ENCODE results near the gene MCHR1. TPM values are rescaled to one million over a fixed set of nuclear protein-coding genes. Genes with fewer than 3 reads are reported as not detected.
"Not testable (repeated sequence)": the region's sequence is repeated elsewhere in the genome, so short reads cannot be mapped to it uniquely, and the experiment has no call there.

Gene MCHR1
- polyA plus RNA-seq, 4 donors, result 0.18 to 0.29 (median 0.21) TPM

- DNase-seq (ENCODE audit: low read depth in 4 of 4, low spot score in 3 of 4), result no peak
Observed at GRCh38 chr22:40685406-40685805, 6.1 kb downstream of the MCHR1 start.

GRCh38 chr22:40687706-40688105 is 8.4 kb downstream of the MCHR1 start:
- no peak for DNase-seq (ENCODE audit: low read depth in 4 of 4, low spot score in 3 of 4)

GRCh38 chr22:40690370-40690769 is 11.1 kb downstream of the MCHR1 start:
- DNase-seq (ENCODE audit: low read depth in 4 of 4, low spot score in 3 of 4), result no peak

- no peak for DNase-seq (ENCODE audit: low read depth in 4 of 4, low spot score in 3 of 4)
Observed at GRCh38 chr22:40691532-40691931, 12.2 kb downstream of the MCHR1 start.

GRCh38 chr22:40694411-40694810 is 15.1 kb downstream of the MCHR1 start:
- DNase-seq (ENCODE audit: low read depth in 4 of 4, low spot score in 3 of 4), result no peak

- DNase-seq (ENCODE audit: low read depth in 4 of 4, low spot score in 3 of 4), result no peak
Observed at GRCh38 chr22:40701274-40701673, 22.0 kb downstream of the MCHR1 start.

- DNase-seq (ENCODE audit: low read depth in 4 of 4, low spot score in 3 of 4), result no peak
Observed at GRCh38 chr22:40703174-40703573, 23.9 kb downstream of the MCHR1 start.

GRCh38 chr22:40703736-40704135 is 24.5 kb downstream of the MCHR1 start:
- DNase-seq (ENCODE audit: low read depth in 4 of 4, low spot score in 3 of 4), result no peak

- no peak for DNase-seq (ENCODE audit: low read depth in 4 of 4, low spot score in 3 of 4)
Observed at GRCh38 chr22:40705918-40706682, 26.8 kb downstream of the MCHR1 start.

- no peak for DNase-seq (ENCODE audit: low read depth in 4 of 4, low spot score in 3 of 4)
Observed at GRCh38 chr22:40707154-40707553, 27.9 kb downstream of the MCHR1 start.

GRCh38 chr22:40708177-40708576 is 28.9 kb downstream of the MCHR1 start:
- DNase-seq (ENCODE audit: low read depth in 4 of 4, low spot score in 3 of 4), result no peak

- no peak for DNase-seq (ENCODE audit: low read depth in 4 of 4, low spot score in 3 of 4)
Observed at GRCh38 chr22:40709752-40710413, 30.6 kb downstream of the MCHR1 start.

GRCh38 chr22:40712311-40712710 is 33.0 kb downstream of the MCHR1 start:
- DNase-seq (ENCODE audit: low read depth in 4 of 4, low spot score in 3 of 4), result no peak

GRCh38 chr22:40714499-40715337 is 35.4 kb downstream of the MCHR1 start:
- no peak for DNase-seq (ENCODE audit: low read depth in 4 of 4, low spot score in 3 of 4)

GRCh38 chr22:40716116-40716515 is 36.8 kb downstream of the MCHR1 start:
- no peak for DNase-seq (ENCODE audit: low read depth in 4 of 4, low spot score in 3 of 4)

- not testable (repeated sequence) for DNase-seq (ENCODE audit: low read depth in 4 of 4, low spot score in 3 of 4)
Observed at GRCh38 chr22:40717657-40718056, 38.4 kb downstream of the MCHR1 start.

- DNase-seq (ENCODE audit: low read depth in 4 of 4, low spot score in 3 of 4), result no peak
Observed at GRCh38 chr22:40718250-40719204, 39.2 kb downstream of the MCHR1 start.

GRCh38 chr22:40719599-40719998 is 40.3 kb downstream of the MCHR1 start:
- DNase-seq (ENCODE audit: low read depth in 4 of 4, low spot score in 3 of 4), result no peak

GRCh38 chr22:40720156-40720537 is 40.9 kb downstream of the MCHR1 start:
- not testable (repeated sequence) for DNase-seq (ENCODE audit: low read depth in 4 of 4, low spot score in 3 of 4)

- no peak for DNase-seq (ENCODE audit: low read depth in 4 of 4, low spot score in 3 of 4)
Observed at GRCh38 chr22:40720538-40721256, 41.4 kb downstream of the MCHR1 start.
